ENCODE data around the gene GAL.

GRCh38 chr11:68680541-68681231 is 3.7 kb upstream of the GAL start:
- no peak for TF ChIP-seq CTCF (IDR thresholded peaks at IDR 0.05; ENCODE audit: insufficient read depth, low read depth, low read length)
- TF ChIP-seq EZH2 (IDR thresholded peaks at IDR 0.05; ENCODE audit: insufficient read depth, low read length) = no peak
